ENCODE results near the gene FIGNL1. TPM values are rescaled to one million over a fixed set of nuclear protein-coding genes. Genes with fewer than 3 reads are reported as not detected.
A peak's percentile ranks its signal among the peaks of the same experiment; 100 is the strongest.

Gene FIGNL1
- total and polyA plus RNA-seq, 10 of the 15 experiments (the other 5 are each of a cell fraction or from before 2014, with no cell fraction given) = 11.5 to 37.4 (median 29.0) TPM

- TF ChIP-seq POLR2AphosphoS5 (IDR thresholded peaks at IDR 0.05; ENCODE audit: low read length) = no peak
- TF ChIP-seq NFYB (IDR thresholded peaks at IDR 0.05; ENCODE audit: insufficient read depth, low read depth, low read length) = no peak
- TF ChIP-seq NR2F1 (conservative IDR thresholded peaks at IDR 0.05) = no peak; the same call in 1 of the 2 replicates
- TF ChIP-seq BCLAF1 (IDR thresholded peaks at IDR 0.05) = no peak
- TF ChIP-seq RFX5 (IDR thresholded peaks at IDR 0.05; ENCODE audit: low read depth, low read length) = 0 out of 2 replicates have a peak, but pooled peaks have one; percentile 6
- TF ChIP-seq RAD51 (IDR thresholded peaks at IDR 0.05) = peak; percentile 43; the same call in 1 of the 2 replicates
- TF ChIP-seq, protein P1, sequence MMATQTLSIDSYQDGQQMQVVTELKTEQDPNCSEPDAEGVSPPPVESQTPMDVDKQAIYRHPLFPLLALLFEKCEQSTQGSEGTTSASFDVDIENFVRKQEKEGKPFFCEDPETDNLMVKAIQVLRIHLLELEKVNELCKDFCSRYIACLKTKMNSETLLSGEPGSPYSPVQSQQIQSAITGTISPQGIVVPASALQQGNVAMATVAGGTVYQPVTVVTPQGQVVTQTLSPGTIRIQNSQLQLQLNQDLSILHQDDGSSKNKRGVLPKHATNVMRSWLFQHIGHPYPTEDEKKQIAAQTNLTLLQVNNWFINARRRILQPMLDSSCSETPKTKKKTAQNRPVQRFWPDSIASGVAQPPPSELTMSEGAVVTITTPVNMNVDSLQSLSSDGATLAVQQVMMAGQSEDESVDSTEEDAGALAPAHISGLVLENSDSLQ (IDR thresholded peaks at IDR 0.05) = no peak
- TF ChIP-seq PAX8 (IDR thresholded peaks at IDR 0.05) = no peak
- no peak for TF ChIP-seq SREBF1 (IDR thresholded peaks at IDR 0.05; ENCODE audit: low read length)
- peak; percentile 32 to 54; a peak in 1 of 4 replicates for TF ChIP-seq EP300 (IDR thresholded peaks at IDR 0.05; ENCODE audit: borderline replicate concordance in 1 of 2, control insufficient read depth in 1 of 2, low read depth in 2 of 2, low read length in 2 of 2)
- TF ChIP-seq ZZZ3 (IDR thresholded peaks at IDR 0.05; ENCODE audit: control insufficient read depth, insufficient read length, low read depth) = no peak
- TF ChIP-seq BRCA1 (IDR thresholded peaks at IDR 0.05; ENCODE audit: low read depth, low read length) = no peak
- no peak for TF ChIP-seq SUPT20H (IDR thresholded peaks at IDR 0.05; ENCODE audit: borderline replicate concordance, control insufficient read depth, low read depth, low read length)
- no peak for TF ChIP-seq HDGF (IDR thresholded peaks at IDR 0.05)
- TF ChIP-seq ASH2L (IDR thresholded peaks at IDR 0.05; ENCODE audit: borderline replicate concordance, low read depth) = no peak
- no peak for TF ChIP-seq JUNB (IDR thresholded peaks at IDR 0.05)
- TF ChIP-seq BACH1 (IDR thresholded peaks at IDR 0.05; ENCODE audit: borderline replicate concordance) = no peak
- TF ChIP-seq NR2C1 (IDR thresholded peaks at IDR 0.05) = no peak
- TF ChIP-seq CHD2 (IDR thresholded peaks at IDR 0.05; ENCODE audit: borderline replicate concordance, low read depth, low read length) = peak; percentile 8; the same call in 1 of the 2 replicates
- TF ChIP-seq RELB (IDR thresholded peaks at IDR 0.05; ENCODE audit: low read depth) = peak; percentile 83; the same call in 1 of the 2 replicates
- peak; percentile 81 for TF ChIP-seq MEF2B (IDR thresholded peaks at IDR 0.05; ENCODE audit: partially characterized antibody, poor library complexity, severe bottlenecking)
- peak; percentile 70; the same call in 1 of the 2 replicates for TF ChIP-seq NFIC (IDR thresholded peaks at IDR 0.05; ENCODE audit: low read depth, low read length)
Measured at GRCh38 chr7:50409856-50410745, 40.0 kb downstream of the FIGNL1 start (continued).
